Hematopoietic multipotent progenitor cell treated with erythropoietin and hydrocortisone succinate and interleukin-3 and kit ligand, for 4 days (in vitro differentiated cells): Measurements from ENCODE around the gene PTPRF.

ENCODE experiments used
- DNase-seq: peaks from one replicate; pipeline ENCODE4 v3.0.0-alpha.2; 2015

PTPRF gene

GRCh38 chr1:43556782-43557181, 26.1 kb downstream of the PTPRF start:
- DNase-seq = no peak

GRCh38 chr1:43557744-43558245, 27.1 kb downstream of the PTPRF start:
- DNase-seq = peak; percentile 29

GRCh38 chr1:43558346-43558841, 27.7 kb downstream of the PTPRF start:
- no peak for DNase-seq

- no peak for DNase-seq
Measured at GRCh38 chr1:43559714-43560113, 29.0 kb downstream of the PTPRF start.

- no peak for DNase-seq
Measured at GRCh38 chr1:43560286-43560685, 29.6 kb downstream of the PTPRF start.

- DNase-seq = no peak
Measured at GRCh38 chr1:43563876-43564539, 33.3 kb downstream of the PTPRF start.

- no peak for DNase-seq
Measured at GRCh38 chr1:43564551-43565348, 34.1 kb downstream of the PTPRF start.

GRCh38 chr1:43565600-43566360, 35.1 kb downstream of the PTPRF start:
- peak; percentile 72 for DNase-seq

- no peak for DNase-seq
Measured at GRCh38 chr1:43566382-43567044, 35.8 kb downstream of the PTPRF start.

GRCh38 chr1:43569175-43569574, 38.5 kb downstream of the PTPRF start:
- DNase-seq = peak; percentile 43

GRCh38 chr1:43570277-43570676, 39.6 kb downstream of the PTPRF start:
- no peak for DNase-seq

GRCh38 chr1:43570715-43571114, 40.0 kb downstream of the PTPRF start:
- no peak for DNase-seq

GRCh38 chr1:43572084-43572483, 41.4 kb downstream of the PTPRF start:
- DNase-seq = no peak

GRCh38 chr1:43572538-43572937, 41.9 kb downstream of the PTPRF start:
- DNase-seq = no peak

GRCh38 chr1:43573066-43573800, 42.5 kb downstream of the PTPRF start:
- DNase-seq = no peak

GRCh38 chr1:43576521-43576920, 45.8 kb downstream of the PTPRF start:
- DNase-seq = no peak

GRCh38 chr1:43577655-43578542, 47.2 kb downstream of the PTPRF start:
- DNase-seq = no peak

- no peak for DNase-seq
Measured at GRCh38 chr1:43580039-43580438, 49.4 kb downstream of the PTPRF start.

- peak; percentile 41 for DNase-seq
Measured at GRCh38 chr1:43582162-43582566, 51.5 kb downstream of the PTPRF start.

- no peak for DNase-seq
Measured at GRCh38 chr1:43583058-43583457, 52.4 kb downstream of the PTPRF start.

GRCh38 chr1:43584204-43584603, 53.5 kb downstream of the PTPRF start:
- no peak for DNase-seq
